ENCODE results near the gene CCDC15. TPM values are rescaled to one million over a fixed set of nuclear protein-coding genes. Genes with fewer than 3 reads are reported as not detected.

The CCDC15 gene
- total RNA-seq = 1.0 and 1.6 TPM in 2 replicates

GRCh38 chr11:124953753-124954589 lies at the start of gene CCDC15:
TSS of gene CCDC15 (plus strand) at chr11:124954202. CDS start at chr11:124954733, 531 bp downstream.

GRCh38 chr11:124918950-124919349 lies 35.1 kb upstream of the CCDC15 start, which contains the start of gene HEPN1:
TSS of gene HEPN1 (plus strand) at chr11:124919250.

GRCh38 chr11:124935548-124936514 lies 18.2 kb upstream of the CCDC15 start, which contains the start of gene HEPACAM:
TSS of gene HEPACAM (minus strand) at chr11:124936047. CDS start at chr11:124936006, 41 bp downstream.

GRCh38 chr11:125062931-125063428 lies 109.0 kb downstream of the CCDC15 start, which contains the start of gene SLC37A2:
TSS of gene SLC37A2 (plus strand) at chr11:125063305. CDS start at chr11:125063368, 63 bp downstream.

Other genes with a start within 250 kb of the CCDC15 start
- 1.3 and 1.6 TPM in 2 replicates for gene NRGN, start 214.3 kb upstream of the CCDC15 start, total RNA-seq
- 0.54 and 0.85 TPM in 2 replicates for gene VSIG2, start 201.9 kb upstream of the CCDC15 start, total RNA-seq
- gene ESAM, start 191.9 kb upstream of the CCDC15 start, total RNA-seq = 70.7 and 78.8 TPM in 2 replicates
- gene MSANTD2, start 153.8 kb upstream of the CCDC15 start, total RNA-seq = 7.9 and 13.9 TPM in 2 replicates
- 11.6 and 24.9 TPM in 2 replicates for gene ROBO3, start 88.8 kb upstream of the CCDC15 start, total RNA-seq
- 151 and 173 TPM in 2 replicates for gene ROBO4, start 56.3 kb upstream of the CCDC15 start, total RNA-seq
- gene HEPN1, start 35.0 kb upstream of the CCDC15 start, total RNA-seq = 0.09 TPM in 1 of 2 replicates, not detected in the other
- gene HEPACAM, start 18.2 kb upstream of the CCDC15 start, total RNA-seq = under 0.01 TPM in 1 of 2 replicates, not detected in the other
- gene SLC37A2, start 109.1 kb downstream of the CCDC15 start, total RNA-seq = 0.28 and 0.36 TPM in 2 replicates
- 18.2 and 18.8 TPM in 2 replicates for gene TMEM218, start 157.4 kb downstream of the CCDC15 start, total RNA-seq
- not detected in 2 replicates for gene PKNOX2, start 210.5 kb downstream of the CCDC15 start, total RNA-seq

All from endothelial cell of coronary artery (primary cell).